Progenitor cell of endocrine pancreas (in vitro differentiated cells): ENCODE measurements around the gene ETV4. TPM values are rescaled to one million over a fixed set of nuclear protein-coding genes. Genes with fewer than 3 reads are reported as not detected.
A peak's percentile ranks its signal among the peaks of the same experiment; 100 is the strongest.

Source experiments
- DNase-seq: peaks from one replicate; pipeline ENCODE4 v3.0.0; 2021; ENCODE audit warnings: low spot score; ENCODE audit not compliant: unreplicated experiment
- H3K27ac Mint-ChIP-seq: 2 replicates; pipeline ENCODE4 v1.8.0; 2021; ENCODE audit warnings: mild to moderate bottlenecking, moderate library complexity, mixed read lengths
- H3K27me3 Mint-ChIP-seq: 2 replicates; pipeline ENCODE4 v1.8.0; 2021; ENCODE audit warnings: mixed read lengths
- H3K36me3 Mint-ChIP-seq: 2 replicates; pipeline ENCODE4 v1.8.0; 2022; ENCODE audit warnings: mixed read lengths; ENCODE audit not compliant: insufficient read depth
- H3K4me1 Mint-ChIP-seq: 2 replicates; pipeline ENCODE4 v1.8.0; 2021; ENCODE audit warnings: low read depth, mixed read lengths
- H3K4me3 Mint-ChIP-seq: 2 replicates; pipeline ENCODE4 v1.8.0; 2021; ENCODE audit warnings: low read depth, mild to moderate bottlenecking, moderate library complexity, mixed read lengths
- H3K9me3 Mint-ChIP-seq: 2 replicates; pipeline ENCODE4 v1.8.0; 2021; ENCODE audit warnings: low read depth, mixed read lengths
- total RNA-seq: library from RNA; stranded (reverse); gene quantifications from 2 replicates; pipeline ENCODE4 v1.2.1, GENCODE V29; 2021
- TF ChIP-seq, protein P1 (sequence below): fragments of 200-600 bp; sonication (generic); IDR thresholded peaks from one replicate; pipeline ENCODE4 v1.5.0; 2021; ENCODE audit warnings: antibody characterized with exemption, mild to moderate bottlenecking; ENCODE audit not compliant: unreplicated experiment

The ETV4 gene
- total RNA-seq, 1 donor from 2014 or later: 84.3 TPM

DNA sequence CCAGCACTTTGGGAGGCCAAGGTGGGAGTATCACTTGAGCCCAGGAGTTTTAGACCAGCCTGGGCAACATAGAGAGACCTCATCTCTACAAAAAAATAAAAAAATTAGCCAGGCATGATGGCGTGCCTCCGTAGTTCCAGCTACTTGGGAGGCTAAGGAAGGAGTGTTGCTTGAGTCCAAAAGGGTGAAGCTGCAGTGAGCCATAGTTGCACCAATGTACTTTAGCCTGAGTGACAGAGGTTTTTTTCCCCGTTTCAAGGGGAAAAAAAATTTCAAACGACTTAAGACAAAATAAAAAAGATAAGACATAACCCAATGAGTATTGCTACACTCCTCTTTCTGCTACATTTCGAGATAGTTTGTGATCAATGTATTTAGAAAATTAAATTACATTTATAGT lies 55.5 kb downstream of the ETV4 start:
- Mint-ChIP-seq H3K27ac (no peak overlapping the region), H3K9me3 (no peaks in the 10 kb centered on the region), H3K27me3 (no peaks in the 10 kb centered on the region), H3K36me3 (peaks cover 26% of the 10 kb centered on the region), H3K4me3 (no peak overlapping the region), H3K4me1 (no peaks in the 10 kb centered on the region)
- no peak for DNase-seq
- TF ChIP-seq, protein P1, sequence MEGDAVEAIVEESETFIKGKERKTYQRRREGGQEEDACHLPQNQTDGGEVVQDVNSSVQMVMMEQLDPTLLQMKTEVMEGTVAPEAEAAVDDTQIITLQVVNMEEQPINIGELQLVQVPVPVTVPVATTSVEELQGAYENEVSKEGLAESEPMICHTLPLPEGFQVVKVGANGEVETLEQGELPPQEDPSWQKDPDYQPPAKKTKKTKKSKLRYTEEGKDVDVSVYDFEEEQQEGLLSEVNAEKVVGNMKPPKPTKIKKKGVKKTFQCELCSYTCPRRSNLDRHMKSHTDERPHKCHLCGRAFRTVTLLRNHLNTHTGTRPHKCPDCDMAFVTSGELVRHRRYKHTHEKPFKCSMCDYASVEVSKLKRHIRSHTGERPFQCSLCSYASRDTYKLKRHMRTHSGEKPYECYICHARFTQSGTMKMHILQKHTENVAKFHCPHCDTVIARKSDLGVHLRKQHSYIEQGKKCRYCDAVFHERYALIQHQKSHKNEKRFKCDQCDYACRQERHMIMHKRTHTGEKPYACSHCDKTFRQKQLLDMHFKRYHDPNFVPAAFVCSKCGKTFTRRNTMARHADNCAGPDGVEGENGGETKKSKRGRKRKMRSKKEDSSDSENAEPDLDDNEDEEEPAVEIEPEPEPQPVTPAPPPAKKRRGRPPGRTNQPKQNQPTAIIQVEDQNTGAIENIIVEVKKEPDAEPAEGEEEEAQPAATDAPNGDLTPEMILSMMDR: no peak

DNA sequence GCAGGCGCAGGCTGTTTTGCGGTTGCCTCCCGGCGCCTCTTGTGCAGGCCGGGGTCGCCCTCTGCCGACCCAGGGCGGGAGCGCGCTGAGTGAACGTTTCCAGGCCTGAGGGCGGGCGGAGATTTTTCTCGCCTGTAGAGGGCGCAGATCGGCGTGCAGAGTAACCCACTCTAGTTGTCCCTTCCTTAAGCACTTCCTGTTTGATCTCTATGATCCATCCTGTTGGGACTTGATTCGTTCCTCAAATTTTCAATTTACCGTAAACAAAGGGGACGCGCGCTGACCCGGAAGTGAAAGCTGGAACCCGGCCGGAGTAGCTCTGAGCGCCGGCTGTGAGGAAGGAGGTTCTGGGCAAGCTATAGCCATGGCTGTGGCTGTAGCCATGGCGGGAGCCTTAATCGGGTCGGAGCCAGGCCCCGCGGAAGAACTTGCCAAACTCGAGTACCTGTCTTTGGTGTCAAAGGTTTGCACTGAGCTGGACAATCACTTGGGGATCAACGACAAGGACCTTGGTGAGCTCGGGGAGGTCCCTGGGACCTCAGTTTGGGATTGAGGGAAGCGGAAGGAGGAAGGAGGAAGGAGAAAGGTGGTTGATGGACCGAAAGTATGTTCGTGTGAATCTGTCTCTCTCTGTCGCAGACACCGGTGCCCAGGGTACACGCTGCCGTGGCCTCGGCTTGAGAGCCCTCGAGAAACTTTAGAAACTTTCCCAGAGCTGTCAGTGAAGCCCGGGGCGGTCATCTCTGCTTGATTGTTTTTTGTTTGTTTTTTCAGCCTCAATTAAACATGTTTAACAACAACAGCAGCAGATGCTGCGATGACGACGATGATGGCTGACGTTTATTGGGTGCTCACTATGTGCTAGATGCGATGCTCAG lies 62.2 kb downstream of the ETV4 start, which contains the start of gene DHX8:
DHX8 (plus strand) TSS at position 302 of the 878 bp plus-strand sequence; CDS start at position 365, 63 bp downstream.
- H3K27me3 Mint-ChIP-seq: no peaks in the 10 kb centered on the region
- peaks cover 18% of the 10 kb centered on the region for H3K4me1 Mint-ChIP-seq
- no peaks in the 10 kb centered on the region for H3K36me3 Mint-ChIP-seq
- peak within 1 kb of the TSS; percentile 100 for H3K4me3 Mint-ChIP-seq
- TF ChIP-seq, protein P1: peak; percentile 100
- peak within 1 kb of the TSS; percentile 99 for H3K27ac Mint-ChIP-seq
- no peaks in the 10 kb centered on the region for H3K9me3 Mint-ChIP-seq
- peak; percentile 98 for DNase-seq

DNA sequence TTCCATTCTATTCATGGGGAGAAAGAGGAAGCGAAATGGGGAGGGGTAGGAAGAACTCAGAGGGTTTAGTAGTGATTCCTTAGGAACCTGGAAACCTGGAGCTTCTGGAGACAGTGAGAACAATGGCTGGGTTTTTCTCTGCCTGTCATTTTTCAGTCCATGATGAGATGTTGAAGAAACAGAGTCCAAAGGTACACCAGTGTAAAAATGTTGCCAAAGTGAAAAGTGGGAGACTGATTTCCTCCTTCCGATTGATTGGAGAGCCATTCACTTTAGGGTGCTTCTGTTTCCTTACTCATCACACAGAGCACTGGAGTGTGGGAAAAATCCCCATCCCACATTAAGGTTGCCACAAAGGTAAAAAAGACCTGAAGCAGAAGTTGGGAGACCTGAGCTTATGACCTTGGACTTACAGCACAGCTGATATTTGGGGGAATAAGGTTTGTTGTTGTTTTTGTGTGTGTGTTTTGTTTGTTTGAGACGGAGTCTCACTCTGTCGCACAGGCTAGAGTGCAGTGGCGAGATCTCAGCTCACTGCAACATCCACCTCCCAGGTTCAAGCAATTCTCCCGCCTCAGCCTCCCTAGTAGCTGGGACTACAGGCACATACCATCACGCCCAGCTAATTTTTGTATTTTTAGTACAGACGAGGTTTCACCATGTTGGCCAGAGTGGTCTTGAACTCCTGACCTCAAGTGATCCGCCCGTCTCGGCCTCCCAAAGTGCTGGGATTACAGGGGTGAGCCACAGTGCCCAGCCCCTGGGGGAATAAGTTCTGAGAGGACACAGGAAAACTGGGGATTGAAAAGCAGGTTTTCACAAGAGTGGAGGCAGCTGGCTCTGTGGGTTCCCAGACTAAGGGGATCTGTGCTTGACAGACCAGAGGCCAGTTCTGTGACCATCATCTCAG lies 63.8 kb downstream of the ETV4 start:
- Mint-ChIP-seq H3K27ac (no peak overlapping the region), H3K36me3 (no peaks in the 10 kb centered on the region)

DNA sequence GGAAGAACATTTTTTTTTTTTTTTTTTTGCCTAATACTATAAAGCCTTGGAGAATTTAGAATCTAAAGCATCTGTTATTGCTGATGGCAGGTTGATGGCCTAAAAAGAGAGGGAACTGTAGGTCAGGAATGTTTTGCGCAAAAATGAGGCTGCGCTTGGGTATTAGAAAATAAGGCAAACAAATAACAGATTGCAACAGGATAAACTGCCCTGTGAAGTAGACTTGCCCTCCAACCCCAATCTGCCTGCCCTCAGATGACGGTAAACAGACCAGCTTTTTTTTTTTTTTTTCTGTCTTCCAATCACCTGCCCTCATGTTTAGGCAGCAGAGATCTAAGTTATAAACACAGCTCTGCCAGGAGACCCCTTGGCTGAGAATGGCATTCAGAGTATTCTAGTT lies 66.2 kb downstream of the ETV4 start:
- Mint-ChIP-seq H3K27me3 (no peaks in the 10 kb centered on the region), H3K36me3 (no peaks in the 10 kb centered on the region), H3K4me3 (no peak overlapping the region), H3K27ac (peak overlapping the region; percentile 20), H3K9me3 (no peaks in the 10 kb centered on the region), H3K4me1 (peaks cover 21% of the 10 kb centered on the region)
- no peak for DNase-seq
- TF ChIP-seq, protein P1: no peak

More for the DNA sequence above, 63.8 kb downstream of the ETV4 start:
- Mint-ChIP-seq H3K9me3 (no peaks in the 10 kb centered on the region), H3K27me3 (no peaks in the 10 kb centered on the region), H3K4me1 (peaks cover 26% of the 10 kb centered on the region), H3K4me3 (no peak overlapping the region)
- TF ChIP-seq, protein P1: no peak
- no peak for DNase-seq

Other genes starting within 250 kb of the ETV4 start
- 4.9 and 5.9 TPM in 2 replicates for gene ARL4D, start 147.3 kb downstream of the ETV4 start, total RNA-seq
- 55.2 and 60.6 TPM in 2 replicates for gene DHX8, start 62.4 kb downstream of the ETV4 start, total RNA-seq
- gene MEOX1, start 115.6 kb upstream of the ETV4 start, total RNA-seq: 1.1 and 1.2 TPM in 2 replicates
- 0.42 and 0.43 TPM in 2 replicates for gene SOST, start 212.5 kb upstream of the ETV4 start, total RNA-seq
- 58.0 and 58.3 TPM in 2 replicates for gene DUSP3, start 232.6 kb upstream of the ETV4 start, total RNA-seq
- 0.07 TPM in 1 of 2 replicates, not detected in the other for gene CFAP97D1, start 234.1 kb upstream of the ETV4 start, total RNA-seq